GM20000 (cell line): ENCODE results near the gene SLC27A4.

Experiments
- DNase-seq: peaks from one replicate; pipeline ENCODE4 v3.0.0; 2012; ENCODE audit warnings: low spot score
- CTCF ChIP-seq: IDR thresholded peaks from 2 replicates; pipeline ENCODE4 v1.5.1; 2012; ENCODE audit warnings: mild to moderate bottlenecking, control low read depth; ENCODE audit errors: extremely low read depth, missing control alignments

Gene SLC27A4

GRCh38 chr9:128341435-128341849, 1.1 kb downstream of the SLC27A4 start:
- TF ChIP-seq CTCF = peak; percentile 65
- peak; percentile 90 for DNase-seq

GRCh38 chr9:128342971-128343680, 2.8 kb downstream of the SLC27A4 start:
- no peak for TF ChIP-seq CTCF
- no peak for DNase-seq

GRCh38 chr9:128343855-128344254, 3.5 kb downstream of the SLC27A4 start:
- no peak for TF ChIP-seq CTCF
- DNase-seq = no peak

- no peak for TF ChIP-seq CTCF
- DNase-seq = no peak
These were observed 4.7 kb downstream of the SLC27A4 start for GRCh38 chr9:128344931-128345605.

- no peak for DNase-seq
- no peak for TF ChIP-seq CTCF
These were observed 8.8 kb downstream of the SLC27A4 start for GRCh38 chr9:128349125-128349524.

- no peak for TF ChIP-seq CTCF
- DNase-seq = no peak
These were observed 9.4 kb downstream of the SLC27A4 start for GRCh38 chr9:128349772-128350171.

GRCh38 chr9:128355451-128355850, 15.1 kb downstream of the SLC27A4 start:
- DNase-seq = no peak
- no peak for TF ChIP-seq CTCF
